Brain microvascular endothelial cell (primary cell): Measurements from ENCODE around the gene TULP4.
"Not testable (repeated sequence)": the region's sequence is repeated elsewhere in the genome, so short reads cannot be mapped to it uniquely, and the experiment has no call there.

Experiments
- DNase-seq: peaks from one replicate; pipeline ENCODE4 v3.0.0-alpha.2; 2020
- H3K27ac ChIP-seq: fragments of 250-450 bp; sonication (Bioruptor Pico); 2 replicates; pipeline ENCODE4 v1.5.1; 2020; ENCODE audit warnings: mild to moderate bottlenecking, moderate library complexity
- H3K27me3 ChIP-seq: fragments of 250-450 bp; sonication (Bioruptor Pico); replicated peaks from 2 replicates; pipeline ENCODE4 v1.5.1; 2020; ENCODE audit warnings: mild to moderate bottlenecking
- H3K36me3 ChIP-seq: fragments of 250-450 bp; sonication (Bioruptor Pico); replicated peaks from 2 replicates; pipeline ENCODE4 v1.5.1; 2020; ENCODE audit warnings: mild to moderate bottlenecking
- H3K4me3 ChIP-seq: 2 replicates; pipeline ENCODE4 v1.5.1; 2011; ENCODE audit warnings: low read depth, mild to moderate bottlenecking, control low read depth, low read length, moderate library complexity
- in situ Hi-C: cut with HindIII; loops from 2 replicates; pipeline ENCODE4 v1.10.0; 2017; ENCODE audit warnings: low sequenced_read_pairs, low pct_ligation_motif_present
- TF ChIP-seq, protein P1 (sequence below): IDR thresholded peaks from 2 replicates; pipeline ENCODE4 v1.5.1; 2011; ENCODE audit warnings: low read depth, mild to moderate bottlenecking, moderate library complexity, low read length, control low read depth, inconsistent platforms; ENCODE audit errors: missing control alignments

Gene TULP4

GRCh38 chr6:158519761-158520160, 207.5 kb downstream of the TULP4 start:
- DNase-seq = no peak
- in situ Hi-C loops = no loop called here
- TF ChIP-seq, protein P1, sequence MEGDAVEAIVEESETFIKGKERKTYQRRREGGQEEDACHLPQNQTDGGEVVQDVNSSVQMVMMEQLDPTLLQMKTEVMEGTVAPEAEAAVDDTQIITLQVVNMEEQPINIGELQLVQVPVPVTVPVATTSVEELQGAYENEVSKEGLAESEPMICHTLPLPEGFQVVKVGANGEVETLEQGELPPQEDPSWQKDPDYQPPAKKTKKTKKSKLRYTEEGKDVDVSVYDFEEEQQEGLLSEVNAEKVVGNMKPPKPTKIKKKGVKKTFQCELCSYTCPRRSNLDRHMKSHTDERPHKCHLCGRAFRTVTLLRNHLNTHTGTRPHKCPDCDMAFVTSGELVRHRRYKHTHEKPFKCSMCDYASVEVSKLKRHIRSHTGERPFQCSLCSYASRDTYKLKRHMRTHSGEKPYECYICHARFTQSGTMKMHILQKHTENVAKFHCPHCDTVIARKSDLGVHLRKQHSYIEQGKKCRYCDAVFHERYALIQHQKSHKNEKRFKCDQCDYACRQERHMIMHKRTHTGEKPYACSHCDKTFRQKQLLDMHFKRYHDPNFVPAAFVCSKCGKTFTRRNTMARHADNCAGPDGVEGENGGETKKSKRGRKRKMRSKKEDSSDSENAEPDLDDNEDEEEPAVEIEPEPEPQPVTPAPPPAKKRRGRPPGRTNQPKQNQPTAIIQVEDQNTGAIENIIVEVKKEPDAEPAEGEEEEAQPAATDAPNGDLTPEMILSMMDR = no peak
- Histone ChIP-seq H3K36me3 (no peaks in the 10 kb centered on the region), H3K27ac (no peak overlapping the region), H3K27me3 (peaks cover 2% of the 10 kb centered on the region), H3K4me3 (no peak overlapping the region)

DNA sequence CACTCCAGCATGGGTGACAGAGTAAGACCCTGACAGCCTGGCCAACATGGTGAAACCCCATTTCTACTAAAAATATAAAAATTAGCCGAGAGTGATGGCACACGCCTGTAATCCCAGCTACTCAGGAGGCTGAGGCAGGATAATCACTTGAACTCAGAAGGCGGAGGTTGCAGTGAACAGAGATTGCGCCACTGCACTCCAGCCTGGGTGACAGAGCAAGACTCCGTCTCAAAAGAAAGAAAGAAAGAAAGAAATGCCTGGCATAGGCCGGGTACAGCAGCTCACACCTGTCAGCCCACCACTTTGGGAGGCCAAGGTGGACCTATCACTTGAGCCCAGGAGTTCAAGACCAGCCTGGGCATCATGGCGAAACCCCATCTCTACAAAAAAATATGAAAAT, 208.7 kb downstream of the TULP4 start:
- H3K36me3 ChIP-seq, DNase-seq, in situ Hi-C loops, H3K4me3 ChIP-seq, H3K27ac ChIP-seq, H3K27me3 ChIP-seq: not testable (repeated sequence)

DNA sequence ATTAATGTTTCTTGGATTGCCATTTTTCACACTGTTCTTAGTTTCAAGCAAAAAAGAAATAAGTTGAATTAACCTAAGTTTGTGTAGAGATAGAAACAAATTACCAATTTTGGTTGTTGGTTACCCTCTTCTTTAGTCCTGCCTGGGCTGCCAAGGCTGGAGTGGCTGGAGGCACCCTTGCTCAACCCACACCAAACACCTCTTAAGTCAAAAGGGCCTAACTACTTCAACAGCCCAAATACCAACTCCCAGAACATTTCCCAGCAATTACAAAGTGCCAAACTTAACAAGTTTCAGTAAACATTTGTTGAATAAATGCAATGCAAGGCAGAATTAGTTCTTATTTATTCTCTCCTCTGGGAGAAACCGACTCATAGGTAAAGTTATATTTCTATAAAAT, 209.5 kb downstream of the TULP4 start:
- Histone ChIP-seq H3K27ac (no peak overlapping the region), H3K4me3 (no peak overlapping the region), H3K36me3 (no peaks in the 10 kb centered on the region), H3K27me3 (peaks cover 3% of the 10 kb centered on the region)
- in situ Hi-C loops = no loop called here
- no peak for DNase-seq
- TF ChIP-seq, protein P1 = no peak

DNA sequence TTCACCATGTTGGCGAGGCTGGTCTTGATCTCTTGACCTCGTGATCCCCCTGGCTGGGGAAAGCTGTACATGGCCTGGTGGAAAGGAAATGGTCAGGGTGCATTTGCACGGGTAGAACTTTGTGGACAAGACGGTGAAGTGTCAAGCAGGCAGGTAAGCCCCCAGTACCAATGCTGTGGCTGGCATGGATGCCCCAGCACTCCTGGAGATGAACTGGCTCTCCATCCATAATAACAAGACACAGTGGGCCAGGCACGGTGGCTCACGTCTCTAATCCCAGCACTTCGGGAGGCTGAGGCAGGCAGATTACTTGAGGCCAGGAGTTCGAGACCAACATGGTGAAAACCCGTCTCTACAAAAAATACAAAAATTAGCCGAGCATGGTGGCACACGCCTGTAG, 210.4 kb downstream of the TULP4 start:
- in situ Hi-C loops = no loop called here
- Histone ChIP-seq H3K27ac (no peak overlapping the region), H3K36me3 (no peaks in the 10 kb centered on the region), H3K27me3 (peaks cover 3% of the 10 kb centered on the region), H3K4me3 (no peak overlapping the region)
- TF ChIP-seq, protein P1 = no peak
- no peak for DNase-seq

DNA sequence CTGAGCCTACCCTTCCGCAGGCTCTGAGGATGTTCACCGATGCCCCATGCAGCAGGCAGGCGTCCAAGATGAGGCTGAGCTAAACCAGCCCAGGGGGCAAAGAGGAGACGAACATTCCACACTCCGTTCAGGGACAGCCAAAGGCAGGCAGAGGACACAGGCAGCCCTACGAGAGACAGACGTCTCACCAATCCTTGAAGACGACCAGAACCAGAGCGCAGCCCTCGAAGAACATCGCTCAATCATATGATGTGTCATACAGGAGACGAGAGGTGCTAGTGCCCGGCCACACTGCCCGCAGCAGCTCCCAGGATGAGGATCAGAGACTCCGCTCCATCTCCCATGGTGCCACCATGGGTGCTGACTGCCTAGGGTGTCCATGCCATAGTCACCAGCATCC, 212.0 kb downstream of the TULP4 start:
- H3K27ac ChIP-seq = no peak overlapping the region
- no peak overlapping the region for H3K4me3 ChIP-seq
- in situ Hi-C loops = no loop called here
- DNase-seq = no peak
- H3K27me3 ChIP-seq = peaks cover 3% of the 10 kb centered on the region
- TF ChIP-seq, protein P1 = no peak
- H3K36me3 ChIP-seq = no peaks in the 10 kb centered on the region

DNA sequence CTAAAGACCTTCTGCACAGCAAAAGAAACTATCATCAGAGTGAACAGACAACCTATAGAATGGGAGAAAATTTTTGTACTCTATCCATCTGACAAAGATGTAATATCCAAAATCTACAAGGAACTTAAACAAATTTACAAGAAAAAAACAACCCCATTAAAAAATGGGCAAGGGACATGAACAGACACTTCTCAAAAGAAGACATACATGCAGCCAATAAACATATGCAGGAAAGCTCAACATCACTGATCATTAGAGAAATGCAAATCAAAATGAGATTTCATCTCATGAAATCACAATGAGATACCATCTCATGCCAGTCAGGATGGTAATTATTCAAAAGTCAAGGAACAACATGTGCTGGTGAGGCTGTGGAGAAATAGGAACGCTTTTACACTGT, 215.6 kb downstream of the TULP4 start:
- H3K4me3 ChIP-seq, in situ Hi-C loops, H3K27me3 ChIP-seq, DNase-seq, H3K36me3 ChIP-seq, H3K27ac ChIP-seq: not testable (repeated sequence)

DNA sequence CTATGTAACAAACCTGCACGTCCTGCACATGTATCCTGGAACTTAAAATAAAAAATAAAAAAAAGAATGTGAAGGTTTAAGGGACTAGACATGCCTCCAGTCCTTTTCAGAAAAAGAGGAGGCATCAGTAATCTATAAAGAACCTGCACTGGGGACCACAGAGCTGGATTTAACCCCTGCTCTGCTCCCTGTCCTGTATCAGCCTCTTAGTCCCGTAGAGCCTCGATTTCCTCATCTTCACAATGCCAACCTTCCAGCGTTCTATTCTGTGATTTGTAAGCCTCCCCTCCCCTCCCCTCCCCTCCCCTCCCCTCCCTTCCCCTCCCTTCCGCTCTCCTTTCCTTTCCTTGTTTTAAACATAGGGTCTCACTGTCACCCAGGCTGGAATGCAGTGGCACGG, 216.6 kb downstream of the TULP4 start:
- no peak for DNase-seq
- no peaks in the 10 kb centered on the region for H3K36me3 ChIP-seq
- H3K27ac ChIP-seq = no peak overlapping the region
- H3K27me3 ChIP-seq = peaks cover 3% of the 10 kb centered on the region
- H3K4me3 ChIP-seq = no peak overlapping the region
- in situ Hi-C loops = no loop called here
- TF ChIP-seq, protein P1 = no peak
